GM19468 (cell line): ENCODE results near the gene FAM3D.
"Not testable (repeated sequence)": the region's sequence is repeated elsewhere in the genome, so short reads cannot be mapped to it uniquely, and the experiment has no call there.

Experiments
- ATAC-seq: cut with Tn5 transposase; IDR thresholded peaks from one replicate; pipeline ENCODE4 v1.9.1; 2021; ENCODE audit warnings: mild to moderate bottlenecking, moderate library complexity, moderate number of reproducible peaks; ENCODE audit not compliant: unreplicated experiment; ENCODE audit errors: extremely low read depth

Gene FAM3D

DNA sequence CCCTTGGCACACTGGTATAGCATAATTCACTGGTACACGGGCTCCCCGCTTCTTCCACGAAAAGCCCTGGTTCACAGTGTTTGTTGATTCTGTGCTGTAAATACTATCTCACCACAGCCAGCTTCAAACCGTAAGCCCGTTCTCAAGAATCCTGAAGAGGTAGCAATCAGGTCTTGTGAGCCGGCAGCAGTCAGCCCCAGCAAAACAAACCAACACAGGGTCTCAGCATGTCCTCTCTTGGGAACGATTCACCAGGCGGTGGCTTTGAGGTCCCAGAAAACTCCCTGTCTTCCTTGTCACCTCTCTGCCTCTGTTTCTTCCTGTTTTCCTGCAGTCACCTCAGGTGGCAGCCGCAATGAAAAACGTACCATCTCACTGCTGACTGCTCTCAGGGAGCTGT lies 19.1 kb upstream of the FAM3D start:
- ATAC-seq = no peak

DNA sequence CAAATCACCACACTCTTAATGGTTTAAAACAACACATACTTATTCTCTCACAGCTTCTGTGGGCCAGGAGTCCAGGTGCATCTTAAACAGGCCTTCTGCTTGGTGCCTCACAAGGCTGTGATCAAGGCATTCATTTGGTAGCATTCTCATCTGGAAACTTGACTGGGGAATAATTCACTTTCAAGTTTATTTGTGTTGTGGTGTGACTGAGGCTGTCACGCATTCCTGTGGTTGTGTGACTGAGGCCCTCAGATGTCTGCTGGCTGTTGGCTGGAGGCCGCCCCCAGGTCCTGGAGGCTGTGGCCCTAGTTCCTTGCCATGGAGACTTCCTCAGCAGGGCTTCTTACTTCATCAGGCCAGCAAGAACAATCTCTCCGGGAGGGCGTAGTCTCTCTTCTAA lies 16.9 kb upstream of the FAM3D start:
- no peak for ATAC-seq

DNA sequence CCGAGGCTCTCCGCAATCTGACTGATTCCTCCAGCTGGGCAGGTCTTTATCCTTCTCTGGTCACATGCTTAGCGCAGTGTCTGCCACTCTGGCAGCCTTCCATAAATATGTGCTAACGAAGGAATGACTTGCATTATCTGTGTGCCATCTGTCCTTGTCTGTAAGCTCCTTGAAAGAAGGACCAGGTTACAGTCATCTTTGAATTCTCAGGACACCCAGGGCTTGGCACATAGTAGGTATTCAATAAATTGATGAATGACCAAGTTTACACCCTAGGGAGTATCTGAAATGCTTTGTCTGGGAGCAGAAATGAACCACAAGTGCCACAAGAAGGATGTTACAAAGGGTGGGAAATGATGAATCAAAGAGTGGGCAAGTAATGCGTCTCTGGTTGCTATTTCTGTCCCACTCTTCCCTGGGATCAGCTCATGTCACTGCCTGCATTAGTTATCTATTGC lies 16.5 kb upstream of the FAM3D start:
- no peak for ATAC-seq

DNA sequence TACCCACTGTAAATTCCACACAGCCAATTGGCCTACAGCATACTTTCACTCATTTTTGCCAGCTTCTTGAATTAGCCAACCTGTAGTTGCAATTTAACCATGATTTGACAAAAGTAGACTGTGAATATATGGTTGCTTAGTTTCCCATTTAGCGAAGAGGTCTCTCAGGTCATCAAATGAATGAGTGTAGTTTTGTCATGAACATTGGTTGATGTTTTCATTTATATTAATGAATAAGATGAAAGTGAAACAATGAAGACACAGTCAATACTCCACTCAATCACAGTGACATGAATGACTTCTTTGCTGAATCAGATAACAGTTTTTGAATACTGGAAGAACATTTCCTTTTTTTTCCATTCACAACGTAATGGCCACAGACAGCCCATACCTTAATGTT lies 15.3 kb upstream of the FAM3D start:
- ATAC-seq = no peak

DNA sequence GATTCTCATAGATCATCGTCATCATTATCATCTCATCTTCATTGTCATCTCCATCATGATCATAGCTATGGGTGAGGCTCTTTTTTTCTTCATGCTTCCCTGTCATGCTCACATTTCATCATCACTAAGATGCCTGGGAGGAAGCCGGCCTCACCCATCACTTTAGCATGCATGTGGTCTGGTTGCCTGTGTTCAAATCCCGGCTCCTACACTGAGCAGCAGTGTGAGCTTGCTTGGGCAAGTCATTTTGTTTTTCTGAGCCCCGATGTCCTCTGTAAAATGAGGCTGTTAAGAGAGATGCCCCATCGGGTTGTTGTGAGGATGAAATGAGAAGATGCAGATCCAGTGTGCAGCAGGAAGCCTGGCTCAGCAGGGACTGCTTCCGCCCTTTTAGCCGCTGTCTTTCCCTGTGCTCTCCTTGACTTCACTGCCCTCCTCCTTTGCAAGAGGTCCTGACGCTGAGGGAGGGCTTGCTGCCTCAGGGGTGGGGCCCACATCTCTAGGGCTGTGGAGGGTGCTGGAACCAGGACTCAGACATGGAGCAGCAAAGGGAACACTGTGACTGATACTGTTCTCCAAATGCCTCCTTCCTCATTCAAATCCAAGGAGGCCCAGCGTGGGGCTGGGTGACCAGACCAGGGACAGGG lies 14.4 kb upstream of the FAM3D start:
- ATAC-seq = no peak

DNA sequence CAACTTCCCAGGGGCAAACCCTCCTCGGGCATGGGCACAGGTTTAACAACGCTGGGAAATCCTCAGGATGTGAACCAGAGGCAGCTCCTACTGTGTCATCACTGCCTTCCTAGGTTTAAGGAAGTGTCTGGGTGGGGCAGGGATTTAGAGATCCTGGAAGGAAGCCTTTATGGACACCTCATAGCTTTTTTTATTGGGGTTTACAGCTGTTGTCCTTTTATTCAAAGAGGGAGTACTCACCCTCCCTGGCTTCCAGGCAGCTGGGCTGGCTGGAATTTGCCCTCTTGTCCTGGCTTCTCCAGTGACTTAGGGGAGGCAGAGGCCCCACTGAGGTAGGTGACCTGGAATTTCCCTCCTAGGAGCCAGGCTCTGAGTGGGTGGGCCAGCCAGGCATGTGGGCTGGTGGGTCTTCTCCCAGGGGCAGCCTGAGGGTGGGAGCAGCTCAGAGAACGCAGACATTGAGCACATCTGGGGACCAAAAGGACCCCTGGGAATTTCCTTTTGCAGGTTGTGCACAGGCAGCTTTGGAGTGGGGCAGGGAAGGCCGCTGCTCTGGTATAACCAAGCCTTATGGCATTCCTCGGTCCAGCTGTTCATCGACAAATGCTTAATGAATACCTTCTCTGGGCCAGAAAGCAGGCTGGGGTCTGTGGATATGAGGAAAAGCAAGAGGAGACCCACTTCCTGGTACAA lies 13.5 kb upstream of the FAM3D start:
- ATAC-seq = no peak

DNA sequence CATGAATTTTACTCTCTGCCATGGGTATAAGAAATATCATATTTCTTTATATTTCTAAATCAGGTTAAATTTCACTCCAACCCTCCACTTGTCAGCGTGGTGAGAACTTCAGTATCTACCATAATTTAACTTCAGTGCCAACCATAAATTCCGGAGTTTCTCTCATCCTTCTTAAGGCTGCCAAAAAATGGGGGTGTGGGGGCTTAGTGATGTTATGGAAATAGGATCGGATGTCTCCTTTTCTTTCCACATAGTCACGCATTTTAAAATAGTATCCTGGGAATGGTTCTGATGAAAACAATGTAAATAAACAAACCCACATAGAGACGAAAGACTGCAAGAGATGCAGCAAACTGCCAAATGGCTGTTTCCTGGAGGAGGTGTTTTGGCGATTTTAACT lies 12.9 kb upstream of the FAM3D start:
- no peak for ATAC-seq

DNA sequence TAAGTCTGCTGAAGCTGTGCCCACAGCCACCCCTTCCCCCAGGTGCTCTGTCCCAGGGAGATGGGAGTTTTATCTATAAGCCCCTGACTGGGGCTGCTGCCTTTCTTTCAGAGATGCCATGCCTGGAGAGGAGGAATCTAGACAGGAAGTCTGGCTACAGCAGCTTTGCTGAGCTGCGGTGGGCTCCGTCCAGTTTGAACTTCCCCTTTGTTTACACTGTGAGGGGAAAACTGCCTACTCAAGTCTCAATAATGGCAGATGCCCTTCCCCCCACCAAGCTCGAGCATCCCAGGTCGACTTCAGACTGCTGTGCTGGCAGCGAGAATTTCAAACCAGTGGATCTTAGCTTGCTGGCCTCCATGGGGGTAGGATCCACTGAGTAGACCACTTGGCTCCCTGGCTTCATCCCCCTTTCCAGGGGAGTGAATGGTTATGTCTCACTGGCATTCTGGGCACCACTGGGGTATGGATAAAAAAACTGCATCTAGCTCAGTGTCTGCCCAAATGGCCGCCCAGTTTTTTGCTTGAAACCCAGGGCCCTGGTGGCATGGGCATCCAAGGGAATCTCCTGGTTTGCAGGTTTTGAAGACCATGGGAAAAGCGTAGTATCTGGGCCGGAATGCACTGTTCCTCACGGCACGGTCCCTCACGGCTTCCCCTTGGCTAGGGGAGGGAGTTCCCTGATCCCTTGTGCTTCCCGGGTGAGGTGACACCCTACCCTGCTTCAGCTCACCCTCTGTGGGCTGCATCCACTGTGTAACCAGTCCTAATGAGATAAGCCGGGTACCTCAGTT lies 11.8 kb upstream of the FAM3D start:
- not testable (repeated sequence) for ATAC-seq

DNA sequence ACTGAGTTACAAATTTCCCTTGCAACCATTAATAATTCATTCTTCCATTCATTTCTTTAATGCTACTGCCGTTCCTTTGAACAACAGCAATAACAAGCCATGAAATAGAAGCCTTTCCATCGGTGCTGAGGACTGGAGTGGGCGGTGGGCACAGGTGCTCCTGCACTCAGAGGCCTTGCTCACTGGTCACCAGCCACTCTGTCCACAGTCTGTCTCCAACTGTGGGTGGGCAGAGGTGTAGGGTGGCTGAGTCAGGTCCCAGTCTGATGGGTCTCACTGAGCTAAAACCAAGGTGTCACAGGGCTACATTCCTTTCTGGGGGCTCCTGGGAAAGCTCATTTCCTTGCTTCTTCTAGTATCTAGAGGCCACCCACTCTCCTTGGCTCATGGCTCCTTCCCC lies 6.3 kb upstream of the FAM3D start:
- no peak for ATAC-seq

DNA sequence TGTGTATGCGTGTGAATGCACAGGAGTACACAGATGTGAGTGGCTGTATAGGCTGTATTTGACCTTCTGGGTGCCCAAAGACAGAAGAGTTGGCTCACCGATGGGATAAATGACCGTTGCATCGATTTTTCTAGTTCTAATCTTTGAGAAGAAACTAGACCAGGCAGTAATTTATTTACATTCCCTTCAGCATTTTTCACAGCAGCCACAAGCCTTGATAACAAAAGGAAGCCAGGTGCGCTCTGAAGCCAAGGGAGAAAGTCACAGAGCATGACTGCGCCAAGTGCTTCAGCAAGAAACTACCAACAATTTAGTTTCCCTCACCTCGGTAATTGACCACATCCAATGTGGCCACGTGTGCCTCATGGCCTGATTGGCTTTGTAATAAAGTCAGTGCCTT lies 5.9 kb upstream of the FAM3D start:
- ATAC-seq = no peak

DNA sequence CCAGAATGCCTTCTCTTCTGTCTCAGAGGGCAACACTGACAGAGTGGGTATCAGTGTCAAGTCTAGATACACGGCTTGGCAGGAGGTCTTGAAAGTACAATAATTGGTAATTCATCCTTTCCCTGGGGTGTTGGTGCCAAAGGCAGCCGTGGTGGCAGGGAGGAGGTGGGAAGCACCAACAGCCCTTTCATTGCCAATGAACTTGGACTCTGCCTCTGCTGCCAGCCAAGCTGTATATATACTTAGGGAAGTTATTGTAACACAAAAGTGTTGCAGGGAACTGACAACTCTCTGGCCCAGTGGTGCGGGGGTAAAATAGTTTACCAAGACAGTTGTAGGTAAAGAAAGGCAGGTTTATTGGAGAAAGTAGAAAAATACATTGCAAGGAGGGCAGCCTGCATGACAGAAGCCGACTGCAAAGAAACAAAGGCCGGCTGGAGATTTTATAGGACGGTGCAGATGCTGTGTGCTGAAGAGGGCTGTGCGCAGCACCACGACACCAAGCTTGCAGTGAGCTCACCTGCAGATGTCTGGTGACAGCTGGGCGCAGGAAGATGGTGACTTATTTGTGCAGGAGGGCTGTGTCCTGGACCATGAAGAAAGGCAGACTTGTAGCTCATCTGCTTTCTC lies 4.0 kb upstream of the FAM3D start:
- no peak for ATAC-seq

DNA sequence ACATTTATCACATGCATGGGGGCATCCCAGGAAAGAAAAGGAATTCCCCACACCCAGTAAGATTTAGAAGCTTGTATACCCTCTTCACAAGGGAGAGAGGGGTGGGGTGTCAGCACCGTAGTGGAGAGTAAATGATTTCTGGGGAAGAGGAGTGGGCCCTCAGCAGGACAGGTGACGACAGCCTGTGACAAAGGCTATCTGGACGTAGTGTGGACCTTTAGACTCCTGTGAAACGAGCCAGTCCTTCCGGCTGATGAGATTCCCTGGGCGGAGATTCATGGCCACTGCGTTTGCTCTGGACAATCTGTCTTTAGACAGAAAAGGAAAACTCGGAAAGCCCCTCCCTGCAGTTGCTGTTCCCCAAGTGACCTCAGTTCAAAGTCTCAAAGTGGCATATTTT lies 1.7 kb upstream of the FAM3D start:
- no peak for ATAC-seq

DNA sequence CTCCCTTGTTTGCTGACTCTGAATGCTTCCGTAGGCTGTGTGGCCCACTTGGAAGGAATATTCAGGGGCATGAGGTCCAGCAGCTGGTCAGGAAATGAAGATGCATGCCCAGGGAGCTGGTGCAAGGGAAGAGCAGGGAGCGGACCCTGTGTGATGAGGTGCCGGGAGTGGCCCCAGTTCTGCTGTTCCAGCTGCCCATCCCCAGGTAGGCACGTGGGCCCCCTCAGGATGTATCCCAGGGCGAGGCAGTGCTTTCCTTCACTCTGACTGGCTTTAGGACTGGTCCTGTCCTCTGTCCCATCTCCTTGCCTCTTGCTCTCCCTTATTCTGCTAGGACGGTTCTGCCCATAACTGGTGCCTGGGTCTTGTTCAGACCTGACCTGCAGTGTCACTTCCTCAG lies 1.1 kb upstream of the FAM3D start:
- no peak for ATAC-seq

DNA sequence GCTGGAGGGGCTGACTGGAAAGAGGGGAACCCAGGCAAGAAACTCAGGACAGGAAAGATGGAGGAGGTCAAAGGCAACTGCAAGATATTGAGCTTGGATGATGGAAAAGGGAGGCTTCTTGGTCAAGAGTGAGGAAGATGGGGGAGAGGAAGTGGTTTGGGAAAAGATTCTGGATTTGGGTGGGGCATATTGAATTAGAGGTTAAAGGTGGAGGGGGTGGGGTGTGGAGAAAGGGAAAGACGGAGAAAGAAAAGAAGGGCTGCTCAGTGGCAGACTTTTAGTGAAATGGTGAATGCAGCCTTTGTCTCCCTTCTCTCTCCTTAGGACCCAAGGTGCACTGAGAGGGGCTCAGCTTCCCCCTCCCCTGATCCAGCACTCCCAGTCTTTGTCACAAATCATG lies 655 bp upstream of the FAM3D start:
- no peak for ATAC-seq

DNA sequence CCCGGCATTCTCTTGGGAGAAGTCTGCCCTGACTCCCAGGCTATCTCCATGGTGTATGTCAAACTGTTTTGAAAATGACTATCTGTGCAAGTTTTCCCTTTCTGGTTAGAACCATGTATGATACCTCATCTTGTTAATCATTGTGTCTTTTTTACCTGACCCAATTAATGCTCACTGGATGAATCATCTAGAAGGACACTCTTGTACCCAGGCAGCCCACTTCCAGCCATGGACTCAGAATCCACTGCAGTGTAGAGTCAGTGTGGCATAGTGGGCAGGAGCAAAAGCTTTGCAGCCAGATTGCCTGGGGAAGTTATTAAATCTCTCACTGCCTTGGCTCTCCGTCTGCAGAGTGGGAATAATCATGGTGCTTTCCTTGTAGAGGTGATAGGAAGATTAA lies 1.2 kb downstream of the FAM3D start:
- ATAC-seq = no peak

DNA sequence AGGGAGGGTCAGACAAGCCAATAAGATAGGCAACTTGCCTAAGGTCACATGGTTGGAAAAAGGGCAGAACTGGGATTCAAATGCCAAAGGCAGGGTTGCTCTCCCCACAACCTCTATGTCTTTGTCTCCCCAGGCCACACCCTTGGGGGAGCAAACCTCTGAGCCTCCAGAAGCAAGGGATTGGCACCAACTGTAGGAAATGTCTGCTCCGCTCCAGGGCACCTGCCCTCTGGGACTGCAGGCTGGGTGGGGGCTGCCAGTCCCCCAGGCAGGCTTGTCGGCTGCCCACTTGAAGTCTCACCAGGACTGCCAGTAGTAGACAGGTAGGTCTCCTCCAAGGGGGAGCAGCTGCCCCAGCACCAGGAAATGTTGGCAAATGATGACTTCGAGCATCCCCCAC lies 2.0 kb downstream of the FAM3D start:
- no peak for ATAC-seq

DNA sequence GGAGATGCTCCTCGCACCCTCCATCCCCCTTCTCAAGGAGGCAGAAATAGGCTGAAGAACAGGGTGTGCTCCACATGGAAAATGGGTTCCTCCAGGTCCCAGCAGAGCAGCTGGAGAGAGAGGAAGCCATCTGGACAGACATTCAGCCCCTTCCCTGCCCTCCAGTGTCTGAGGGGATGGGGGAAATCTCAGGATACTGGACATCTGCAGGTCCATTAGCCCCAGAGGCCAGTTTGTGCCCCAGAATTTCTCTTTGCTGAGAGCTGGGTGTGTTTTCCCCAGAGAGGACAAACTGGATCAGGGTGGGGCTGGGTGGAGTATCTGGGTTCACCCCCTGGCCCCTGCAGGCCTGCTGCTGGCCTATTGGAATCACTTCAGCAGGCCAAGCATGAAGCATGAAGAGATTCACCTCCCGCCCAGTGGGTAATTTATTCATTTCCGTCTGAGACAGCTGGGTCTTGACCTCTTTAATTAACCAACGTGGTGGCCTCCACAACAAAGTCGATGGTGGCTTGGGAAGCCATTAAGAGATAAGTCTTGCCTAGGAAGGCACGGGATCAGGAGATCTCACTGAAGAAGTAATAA lies 4.6 kb downstream of the FAM3D start:
- no peak for ATAC-seq

DNA sequence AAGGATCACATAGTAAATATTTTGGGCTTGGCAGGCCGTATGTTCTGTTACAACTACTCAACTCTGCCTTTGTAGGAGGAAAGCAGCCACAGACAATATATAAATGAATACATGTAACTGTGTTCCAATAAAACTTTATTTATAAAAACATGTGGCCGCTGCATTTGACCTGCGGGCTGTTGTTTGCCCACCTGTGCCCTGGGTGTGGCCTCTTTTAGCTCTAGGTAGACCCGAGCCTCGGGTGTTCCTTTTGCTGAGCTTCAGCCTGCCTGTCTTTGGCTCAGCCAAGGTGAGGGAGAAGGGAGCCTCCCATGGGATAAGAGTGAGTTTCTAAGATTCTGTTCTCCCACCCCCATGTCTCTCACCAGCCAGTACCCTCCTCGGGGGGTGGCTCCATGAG lies 5.6 kb downstream of the FAM3D start:
- no peak for ATAC-seq

DNA sequence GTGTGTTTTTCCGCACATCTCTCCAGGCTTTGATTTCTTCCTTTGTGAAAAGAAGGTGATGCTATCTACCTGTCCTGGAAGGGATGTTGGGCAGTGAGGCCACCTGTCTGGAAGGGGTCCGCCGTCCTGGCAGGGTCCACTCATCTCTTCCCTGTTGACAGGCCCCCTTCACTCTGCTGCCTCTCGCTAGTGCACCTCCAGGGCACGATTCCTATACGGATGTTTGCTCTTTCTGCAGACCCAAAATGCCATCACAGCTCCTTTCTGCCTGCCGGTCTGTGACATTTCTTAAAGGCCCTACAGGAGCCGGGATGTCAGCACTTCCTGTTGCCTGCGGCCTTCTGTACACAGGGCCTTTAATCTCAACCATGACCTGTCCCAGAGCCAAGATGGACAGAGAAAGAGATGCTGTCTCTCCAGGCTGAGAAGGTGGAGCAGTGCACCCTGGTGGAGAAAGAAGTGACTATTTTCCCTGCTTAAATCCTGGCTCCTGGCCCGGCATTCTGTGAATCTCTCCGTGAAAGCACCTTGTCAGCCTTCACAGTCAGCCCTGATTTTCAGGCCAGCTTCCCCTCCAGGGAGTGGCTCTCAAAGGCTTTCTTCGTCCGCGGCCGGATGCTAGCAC lies 7.4 kb downstream of the FAM3D start:
- ATAC-seq = no peak

DNA sequence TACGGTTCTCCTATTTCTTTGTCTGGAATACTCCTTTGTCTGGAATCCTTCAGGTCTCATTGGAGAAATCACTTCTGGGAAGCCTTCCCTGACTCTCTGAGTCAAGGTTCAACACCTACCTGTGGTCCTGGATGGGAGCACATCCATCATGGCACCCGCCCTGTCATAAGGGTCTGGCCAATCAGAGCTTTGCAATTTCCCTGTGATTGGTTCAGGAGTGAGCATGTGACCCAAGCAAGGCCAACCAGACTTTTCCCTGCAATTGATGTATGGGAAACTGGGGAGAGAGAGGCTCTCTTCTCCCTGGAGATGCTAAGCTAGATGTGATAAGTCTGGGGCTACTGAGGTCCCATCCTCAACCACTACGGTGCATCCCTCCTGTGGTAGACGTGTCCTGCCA lies 8.1 kb downstream of the FAM3D start:
- ATAC-seq = no peak
